GM23248 (cell line): ENCODE data around the gene KIF1B. TPM values are rescaled to one million over a fixed set of nuclear protein-coding genes. Genes with fewer than 3 reads are reported as not detected.

Experiments used
- DNase-seq: peaks from one replicate; pipeline ENCODE4 v3.0.0-alpha.2; 2015
- H2AFZ ChIP-seq: fragments of 200-600 bp; sonication (generic); 2 replicates; pipeline ENCODE4 v1.6.1; 2016; ENCODE audit warnings: antibody characterized with exemption
- H3F3A ChIP-seq: fragments of 200-600 bp; sonication (generic); 2 replicates; pipeline ENCODE4 v1.6.1; 2016; ENCODE audit warnings: mild to moderate bottlenecking, antibody characterized with exemption, mixed run types; ENCODE audit not compliant: insufficient read depth
- H3K27ac ChIP-seq: fragments of 200-600 bp; sonication (generic); 2 replicates; pipeline ENCODE4 v1.5.1; 2016; ENCODE audit warnings: mild to moderate bottlenecking
- H3K27me3 ChIP-seq: fragments of 200-600 bp; sonication (generic); replicated peaks from 2 replicates; pipeline ENCODE4 v1.6.1; 2016; ENCODE audit warnings: mild to moderate bottlenecking; ENCODE audit not compliant: insufficient read depth
- H3K36me3 ChIP-seq: fragments of 200-600 bp; sonication (generic); 2 replicates; pipeline ENCODE4 v1.6.1; 2016; ENCODE audit warnings: low read depth, mild to moderate bottlenecking
- H3K4me1 ChIP-seq: fragments of 200-600 bp; sonication (generic); 2 replicates; pipeline ENCODE4 v1.6.1; 2016; ENCODE audit warnings: mild to moderate bottlenecking; ENCODE audit not compliant: insufficient read depth
- H3K4me2 ChIP-seq: fragments of 200-600 bp; sonication (generic); one replicate; pipeline ENCODE4 v1.6.1; 2016; ENCODE audit warnings: mild to moderate bottlenecking; ENCODE audit not compliant: unreplicated experiment
- H3K4me3 ChIP-seq: fragments of 200-600 bp; sonication (generic); 2 replicates; pipeline ENCODE4 v1.5.1; 2016; ENCODE audit warnings: mild to moderate bottlenecking
- H3K79me2 ChIP-seq: fragments of 200-600 bp; sonication (generic); 2 replicates; pipeline ENCODE4 v1.6.1; 2016; ENCODE audit warnings: mild to moderate bottlenecking; ENCODE audit not compliant: insufficient read depth
- H3K9ac ChIP-seq: fragments of 200-600 bp; sonication (generic); 2 replicates; pipeline ENCODE4 v1.6.1; 2016; ENCODE audit warnings: mild to moderate bottlenecking
- H3K9me2 ChIP-seq: fragments of 200-600 bp; sonication (generic); 2 replicates; pipeline ENCODE4 v1.6.1; 2016; ENCODE audit warnings: mixed run types, mild to moderate bottlenecking, moderate library complexity; ENCODE audit not compliant: insufficient read depth
- H3K9me3 ChIP-seq: fragments of 200-600 bp; sonication (generic); one replicate; pipeline ENCODE4 v1.6.1; 2017; ENCODE audit warnings: low read depth
- H4K20me1 ChIP-seq: fragments of 200-600 bp; sonication (generic); 2 replicates; pipeline ENCODE4 v1.6.0; 2016; ENCODE audit not compliant: insufficient read depth
- EZH2 ChIP-seq: fragments of 200-600 bp; sonication (generic); IDR thresholded peaks from 2 replicates; pipeline ENCODE4 v1.6.1; 2018; ENCODE audit warnings: antibody characterized with exemption, mild to moderate bottlenecking; ENCODE audit not compliant: insufficient read depth, poor library complexity, severe bottlenecking
- EZH2phosphoT487 ChIP-seq: fragments of 200-600 bp; sonication (generic); IDR thresholded peaks from 2 replicates; pipeline ENCODE4 v1.6.1; 2018; ENCODE audit warnings: antibody characterized with exemption, moderate library complexity, mild to moderate bottlenecking, low read depth; ENCODE audit not compliant: insufficient read depth
- WGBS, 2 experiments: methylation state at CpG; one replicate each; pipeline ENCODE4 v1.1.6; 2015 to 2017; ENCODE audit warnings: low lambda C conversion rate in 2 of 2, low coverage in 1 of 2; ENCODE audit errors: missing lambda C conversion rate in 2 of 2; 5-methylcytosine and 5-hydroxymethylcytosine counted together
- in situ Hi-C: fragments of 300-500 bp; cut with MboI; formaldehyde crosslinking; loops from 2 replicates; pipeline ENCODE4 v1.15.0; 2020
- polyA plus RNA-seq: library from polyadenylated mRNA; unstranded; fragments of >200 nt; fragmentation: Nextera tagmentation; extraction: Ambion mirVana; gene quantifications from 2 replicates; pipeline ENCODE4 v1.2.1, GENCODE V29; 2016
- total RNA-seq: library from RNA; depleted of rRNA; stranded (reverse); fragments of >200 nt; shearing (Covaris generic); gene quantifications from 2 replicates; pipeline ENCODE4 v1.2.3, GENCODE V29; 2014

The KIF1B gene
- total and polyA plus RNA-seq, 2 experiments from 2014 or later, result 14.8 to 24.8 TPM

DNA sequence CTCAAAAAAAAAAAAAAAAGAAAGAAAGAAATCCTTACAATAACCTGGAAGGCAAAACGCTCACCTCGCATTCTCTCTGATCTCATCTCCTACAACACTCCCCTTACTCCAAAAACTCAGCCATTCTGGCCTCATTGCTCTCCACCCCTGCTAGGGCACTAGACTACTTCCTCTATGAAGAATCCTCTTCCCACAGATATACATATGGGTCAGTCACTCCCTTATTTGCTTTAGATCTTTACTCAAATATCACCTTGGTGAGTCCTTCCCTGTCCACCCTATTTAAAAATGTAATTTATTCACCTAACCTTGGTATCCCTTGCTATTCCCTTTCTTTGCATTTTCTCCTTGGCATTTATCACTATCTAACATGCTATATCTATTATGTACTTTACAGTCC lies 24.6 kb upstream of the KIF1B start:
- WGBS, 2 experiments, result 91 to 100% methylated on average over 2 of the region's 2 CpGs
- H3K36me3 ChIP-seq, result no peaks in the 10 kb centered on the region
- no peak overlapping the region for H3K4me3 ChIP-seq
- no peak overlapping the region for H3K4me2 ChIP-seq
- no peaks in the 10 kb centered on the region for H3K9me2 ChIP-seq
- H2AFZ ChIP-seq, result no peak overlapping the region
- no peak overlapping the region for H3K9ac ChIP-seq
- no peaks in the 10 kb centered on the region for H3K79me2 ChIP-seq
- H3K4me1 ChIP-seq, result peaks cover 10% of the 10 kb centered on the region
- H3K9me3 ChIP-seq, result no peaks in the 10 kb centered on the region
- no peaks in the 10 kb centered on the region for H3K27me3 ChIP-seq
- H4K20me1 ChIP-seq, result no peaks in the 10 kb centered on the region
- no peak for DNase-seq
- no peak for TF ChIP-seq EZH2phosphoT487
- in situ Hi-C loops, result no loop called here
- H3F3A ChIP-seq, result peaks cover 12% of the 10 kb centered on the region; the same call in 1 of the 2 replicates
- no peak overlapping the region for H3K27ac ChIP-seq

DNA sequence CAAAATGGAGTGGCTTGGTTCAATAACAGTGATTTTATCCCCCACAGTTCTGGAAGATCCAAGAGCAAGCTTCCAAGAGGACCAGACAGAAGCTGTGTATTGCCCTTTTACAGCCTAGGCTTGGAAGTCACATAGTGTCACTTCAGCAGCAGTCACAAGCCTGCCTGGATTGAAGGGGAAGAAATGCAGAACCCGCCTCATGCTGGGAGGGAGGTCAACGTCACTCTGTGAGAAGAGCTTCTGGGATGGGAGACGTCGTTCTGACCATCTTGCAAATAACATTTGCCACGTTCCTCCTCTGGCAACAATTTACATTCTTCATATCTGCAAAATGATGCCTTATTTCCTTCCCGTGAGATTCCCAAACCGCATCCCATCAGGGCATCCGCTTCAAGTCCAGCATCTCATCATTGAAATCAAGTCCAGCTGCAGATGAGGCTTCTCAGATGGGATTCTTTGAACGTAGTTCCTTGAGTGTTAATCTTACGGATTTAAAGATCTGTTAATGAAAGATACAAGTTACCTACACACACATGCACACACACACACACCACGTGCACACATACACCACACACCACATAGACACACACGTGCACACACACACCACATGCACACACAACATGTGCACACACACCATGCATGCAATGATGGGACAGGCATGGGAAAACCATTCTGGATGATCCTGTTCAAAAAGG lies 23.9 kb upstream of the KIF1B start:
- H3K4me3 ChIP-seq, result no peak overlapping the region
- peaks cover 12% of the 10 kb centered on the region; the same call in 1 of the 2 replicates for H3F3A ChIP-seq
- no peaks in the 10 kb centered on the region for H3K27me3 ChIP-seq
- no peaks in the 10 kb centered on the region for H4K20me1 ChIP-seq
- peaks cover 4% of the 10 kb centered on the region; the same call in 1 of the 2 replicates for H3K4me1 ChIP-seq
- no peaks in the 10 kb centered on the region for H3K9me2 ChIP-seq
- H3K9me3 ChIP-seq, result no peaks in the 10 kb centered on the region
- WGBS, 2 experiments, result 11 to 14% methylated on average over 12 of the region's 12 CpGs
- H3K4me2 ChIP-seq, result no peak overlapping the region
- no peak overlapping the region for H2AFZ ChIP-seq
- in situ Hi-C loops, result no loop called here
- no peak overlapping the region for H3K9ac ChIP-seq
- TF ChIP-seq EZH2phosphoT487 (no peak), EZH2 (no peak)
- no peaks in the 10 kb centered on the region for H3K79me2 ChIP-seq
- H3K36me3 ChIP-seq, result no peaks in the 10 kb centered on the region
- DNase-seq, result peak; percentile 59
- H3K27ac ChIP-seq, result no peak overlapping the region

DNA sequence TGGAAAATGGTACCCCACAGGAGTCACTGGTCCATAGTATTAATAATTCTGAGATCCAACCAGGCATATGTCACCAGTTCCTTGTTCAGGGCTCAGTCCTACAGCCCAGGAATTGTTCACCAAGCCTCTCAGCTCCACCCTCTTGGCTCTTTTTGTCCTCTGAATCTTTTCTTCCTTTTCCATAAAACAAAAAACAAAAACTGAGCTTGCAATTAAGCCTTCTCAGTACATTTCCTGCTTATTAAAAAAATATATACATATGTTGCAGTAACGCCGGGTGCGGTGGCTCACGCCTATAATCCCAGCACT lies 23.4 kb upstream of the KIF1B start:
- Histone ChIP-seq H3K9ac (no peak overlapping the region), H3K4me2 (no peak overlapping the region), H3K9me3 (no peaks in the 10 kb centered on the region), H3K9me2 (no peaks in the 10 kb centered on the region), H3K36me3 (no peaks in the 10 kb centered on the region), H2AFZ (no peak overlapping the region), H3K79me2 (no peaks in the 10 kb centered on the region), H3K4me1 (peaks cover 4% of the 10 kb centered on the region; the same call in 1 of the 2 replicates), H3K4me3 (no peak overlapping the region), H4K20me1 (no peaks in the 10 kb centered on the region), H3K27me3 (no peaks in the 10 kb centered on the region), H3F3A (peaks cover 12% of the 10 kb centered on the region; the same call in 1 of the 2 replicates), H3K27ac (no peak overlapping the region)
- WGBS, 2 experiments, result 19 to 26% methylated on average over 4 of the region's 4 CpGs
- no peak for DNase-seq
- no peak for TF ChIP-seq EZH2
- TF ChIP-seq EZH2phosphoT487, result no peak
- in situ Hi-C loops, result no loop called here

DNA sequence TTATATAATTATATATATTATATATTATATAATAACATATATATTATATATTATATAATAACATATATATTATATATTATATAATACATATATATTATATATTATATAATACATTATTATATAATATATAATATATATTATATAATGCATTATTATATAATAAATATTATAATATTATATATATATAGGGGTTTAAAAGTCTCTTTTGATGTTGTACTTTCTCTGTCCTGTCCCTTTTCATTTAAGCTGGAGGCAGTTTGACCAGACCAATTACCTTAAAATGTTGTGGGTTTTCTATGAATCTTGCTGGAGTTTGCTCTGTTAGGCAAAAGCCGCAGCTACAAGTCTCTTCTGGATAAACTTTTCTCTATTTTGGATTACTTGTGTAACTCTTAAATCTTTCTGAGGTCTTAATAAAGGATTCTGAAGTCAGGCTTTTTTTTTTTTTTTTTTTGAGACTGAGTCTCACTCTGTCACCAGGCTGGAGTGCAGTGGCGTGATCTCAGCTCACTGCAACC lies 22.2 kb upstream of the KIF1B start:
- Histone ChIP-seq H3K79me2 (no peaks in the 10 kb centered on the region), H3K4me2 (no peak overlapping the region), H2AFZ (no peak overlapping the region), H3K9me3 (no peaks in the 10 kb centered on the region), H3K4me3 (no peak overlapping the region), H3K27ac (no peak overlapping the region), H3K36me3 (no peaks in the 10 kb centered on the region), H3K9me2 (no peaks in the 10 kb centered on the region), H3K27me3 (no peaks in the 10 kb centered on the region), H4K20me1 (no peaks in the 10 kb centered on the region), H3K4me1 (peaks cover 4% of the 10 kb centered on the region; the same call in 1 of the 2 replicates), H3F3A (peaks cover 12% of the 10 kb centered on the region; the same call in 1 of the 2 replicates), H3K9ac (no peak overlapping the region)
- TF ChIP-seq EZH2, result no peak
- WGBS, 2 experiments, result 91 to 97% methylated on average over 2 of the region's 2 CpGs
- DNase-seq, result no peak
- in situ Hi-C loops, result no loop called here

DNA sequence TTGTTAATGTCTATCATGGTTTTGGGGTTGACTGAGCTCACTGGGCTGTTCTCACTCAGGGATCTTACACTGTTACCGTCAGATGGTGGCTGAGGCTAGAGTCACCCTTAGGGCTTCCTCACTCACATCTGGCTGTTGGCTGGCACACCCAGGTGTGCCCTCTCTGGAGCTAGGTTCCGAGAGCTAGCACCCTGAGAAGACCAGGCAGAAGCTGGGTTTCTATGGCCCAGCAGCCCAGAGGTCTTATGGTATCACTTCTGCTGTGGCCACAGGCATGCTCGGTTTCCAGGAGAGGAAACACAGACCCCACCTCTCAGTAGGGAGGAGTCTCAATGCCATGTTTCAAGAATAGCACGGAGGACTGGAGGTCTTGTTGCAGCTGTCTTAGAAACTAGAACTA lies 20.7 kb upstream of the KIF1B start:
- peaks cover 4% of the 10 kb centered on the region; the same call in 1 of the 2 replicates for H3K4me1 ChIP-seq
- no peaks in the 10 kb centered on the region for H3K27me3 ChIP-seq
- peaks cover 12% of the 10 kb centered on the region; the same call in 1 of the 2 replicates for H3F3A ChIP-seq
- DNase-seq, result no peak
- no peak overlapping the region for H3K4me3 ChIP-seq
- TF ChIP-seq EZH2phosphoT487 (no peak), EZH2 (no peak)
- H3K79me2 ChIP-seq, result no peaks in the 10 kb centered on the region
- no peaks in the 10 kb centered on the region for H3K36me3 ChIP-seq
- no peak overlapping the region for H3K27ac ChIP-seq
- no peak overlapping the region for H3K4me2 ChIP-seq
- no peak overlapping the region for H3K9ac ChIP-seq
- no peak overlapping the region for H2AFZ ChIP-seq
- H3K9me3 ChIP-seq, result no peaks in the 10 kb centered on the region
- no peaks in the 10 kb centered on the region for H4K20me1 ChIP-seq
- H3K9me2 ChIP-seq, result no peaks in the 10 kb centered on the region
- in situ Hi-C loops, result no loop called here
- 28 to 34% methylated on average over 4 of the region's 4 CpGs for WGBS, 2 experiments
